GM13977 (cell line): ENCODE measurements around the gene POR.

Experiments
- DNase-seq: peaks from one replicate; pipeline ENCODE4 v3.0.0; 2012; ENCODE audit warnings: low spot score
- in situ Hi-C: fragments of 300-500 bp; cut with MboI; formaldehyde crosslinking; loops from one replicate; pipeline ENCODE4 v1.12.0; 2022; ENCODE audit warnings: low sequenced_read_pairs, low pct_unique_long_range_greater_than_20kb, mixed read lengths, inconsistent platforms; ENCODE audit not compliant: unreplicated experiment
- TF ChIP-seq, protein P1 (sequence below): IDR thresholded peaks from 2 replicates; pipeline ENCODE4 v1.5.1; 2012; ENCODE audit warnings: mild to moderate bottlenecking, control low read depth; ENCODE audit not compliant: insufficient read depth; ENCODE audit errors: extremely low read depth, missing control alignments

Gene POR

DNA sequence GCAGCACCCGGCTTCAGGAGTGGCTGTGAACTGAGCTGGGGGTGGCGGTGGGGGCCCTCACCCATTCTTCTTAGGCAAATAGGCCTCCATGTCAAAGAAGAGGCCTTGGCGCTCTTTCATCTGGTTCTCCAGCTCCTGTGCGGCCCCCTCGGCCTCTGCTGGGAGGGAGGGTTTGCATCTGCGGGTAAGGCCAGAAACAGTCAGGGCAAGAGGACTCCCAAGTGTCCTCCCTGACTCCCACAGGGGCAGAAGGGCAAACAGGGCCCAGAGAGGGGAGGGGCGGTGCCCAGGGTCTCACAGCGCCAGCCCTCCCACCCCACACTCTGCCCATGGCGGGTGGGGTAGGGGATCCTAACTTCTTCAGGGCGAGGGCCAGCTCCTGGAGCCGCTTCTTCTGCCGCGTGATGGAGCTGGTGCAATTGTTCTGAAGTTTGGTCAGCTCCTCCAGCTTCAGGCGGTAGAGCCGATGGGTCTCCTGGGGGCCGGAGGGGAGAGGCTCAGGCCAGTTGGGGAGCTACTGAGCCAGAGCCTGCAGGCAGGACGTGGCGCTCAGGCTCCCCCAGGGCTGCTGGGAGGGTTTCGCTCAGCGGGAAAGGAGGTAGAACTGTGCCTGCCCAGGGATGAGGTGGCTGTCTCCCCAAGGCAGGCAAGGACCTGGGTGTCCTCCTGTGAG, 77.3 kb downstream of the POR start:
- TF ChIP-seq, protein P1, sequence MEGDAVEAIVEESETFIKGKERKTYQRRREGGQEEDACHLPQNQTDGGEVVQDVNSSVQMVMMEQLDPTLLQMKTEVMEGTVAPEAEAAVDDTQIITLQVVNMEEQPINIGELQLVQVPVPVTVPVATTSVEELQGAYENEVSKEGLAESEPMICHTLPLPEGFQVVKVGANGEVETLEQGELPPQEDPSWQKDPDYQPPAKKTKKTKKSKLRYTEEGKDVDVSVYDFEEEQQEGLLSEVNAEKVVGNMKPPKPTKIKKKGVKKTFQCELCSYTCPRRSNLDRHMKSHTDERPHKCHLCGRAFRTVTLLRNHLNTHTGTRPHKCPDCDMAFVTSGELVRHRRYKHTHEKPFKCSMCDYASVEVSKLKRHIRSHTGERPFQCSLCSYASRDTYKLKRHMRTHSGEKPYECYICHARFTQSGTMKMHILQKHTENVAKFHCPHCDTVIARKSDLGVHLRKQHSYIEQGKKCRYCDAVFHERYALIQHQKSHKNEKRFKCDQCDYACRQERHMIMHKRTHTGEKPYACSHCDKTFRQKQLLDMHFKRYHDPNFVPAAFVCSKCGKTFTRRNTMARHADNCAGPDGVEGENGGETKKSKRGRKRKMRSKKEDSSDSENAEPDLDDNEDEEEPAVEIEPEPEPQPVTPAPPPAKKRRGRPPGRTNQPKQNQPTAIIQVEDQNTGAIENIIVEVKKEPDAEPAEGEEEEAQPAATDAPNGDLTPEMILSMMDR, result no peak
- no peak for DNase-seq
- in situ Hi-C loops, result no loop called here

DNA sequence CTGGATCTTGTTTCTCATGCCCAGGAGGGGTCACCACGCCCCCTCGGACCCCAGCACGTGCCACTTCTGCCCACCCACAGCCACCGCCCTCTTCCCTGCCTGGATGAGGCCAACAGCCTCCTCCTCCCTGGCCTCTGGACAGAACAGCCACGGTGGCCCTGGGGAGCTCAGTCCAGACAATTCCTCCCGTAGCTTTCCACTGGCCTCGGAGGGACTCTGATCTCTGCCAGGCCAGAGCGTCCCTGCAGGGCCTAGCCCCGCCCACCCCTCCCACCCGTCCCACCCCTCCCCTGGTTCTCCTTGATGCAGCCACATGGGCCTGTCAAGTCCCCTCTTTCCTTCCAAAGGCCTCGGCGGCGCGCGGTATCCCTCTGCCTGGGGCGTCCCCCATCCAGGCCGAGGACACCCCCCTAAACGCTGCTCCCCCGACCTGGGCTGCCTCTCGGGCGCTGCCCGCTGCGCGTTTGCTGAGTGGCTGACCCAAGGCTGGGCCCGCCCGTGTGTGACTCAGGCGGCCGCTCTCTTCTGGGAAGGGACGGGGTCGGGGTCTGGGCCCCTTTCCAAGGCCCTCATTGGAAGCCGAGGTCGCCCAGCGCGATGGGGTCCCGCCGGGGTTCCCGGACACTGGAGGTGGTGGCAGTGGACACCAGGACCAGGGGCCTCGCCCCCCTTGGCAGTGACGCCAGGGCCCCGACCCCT, 78.9 kb downstream of the POR start:
- TF ChIP-seq, protein P1, result no peak
- in situ Hi-C loops, result no loop called here
- DNase-seq, result peak; percentile 73

DNA sequence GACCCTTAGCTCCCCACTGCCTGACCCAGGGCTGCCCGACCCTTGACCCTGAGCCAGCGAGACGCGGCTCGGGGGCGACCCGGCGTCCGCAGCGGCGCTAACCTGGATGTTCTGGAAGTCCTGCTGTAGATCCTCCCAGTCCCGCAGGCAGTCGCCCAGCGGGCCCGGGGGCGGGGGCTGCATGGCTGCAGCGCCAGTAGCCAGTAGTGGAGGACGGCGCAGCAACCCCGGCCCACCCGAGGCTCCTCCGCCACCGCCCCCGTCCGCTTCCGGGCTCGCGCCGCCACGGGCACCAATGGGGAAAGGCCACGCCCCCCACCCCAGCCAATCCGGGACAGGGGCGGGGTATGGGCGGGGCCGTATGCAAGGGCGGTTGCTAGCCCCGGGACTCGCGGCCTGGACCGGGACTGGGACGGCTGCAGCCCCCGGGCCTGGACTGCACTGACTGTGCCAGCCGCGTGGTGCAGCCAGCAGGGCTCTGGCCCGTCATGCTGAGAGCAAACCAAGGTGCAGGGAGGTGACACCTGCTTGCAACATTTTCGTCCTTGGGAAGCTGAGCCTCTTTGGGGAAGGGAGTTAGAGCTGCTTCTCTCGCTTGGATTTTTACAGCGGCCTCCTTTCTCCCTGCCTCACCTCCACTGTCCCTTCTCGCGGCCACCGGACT, 79.6 kb downstream of the POR start, which contains the start of gene TMEM120A:
Gene TMEM120A, minus strand, starts transcription at position 208 of the 664 bp plus-strand sequence. Its CDS starts 25 bp downstream, at position 183.
- DNase-seq, result peak; percentile 100
- in situ Hi-C loops, result no loop called here
- TF ChIP-seq, protein P1, result no peak

- TF ChIP-seq, protein P1, result no peak
- in situ Hi-C loops, result no loop called here
- DNase-seq, result no peak
These were observed 80.1 kb downstream of the POR start for GRCh38 chr7:75995052-75995471.

- in situ Hi-C loops, result no loop called here
These were observed 81.0 kb downstream of the POR start for GRCh38 chr7:75995996-75996395.

DNA sequence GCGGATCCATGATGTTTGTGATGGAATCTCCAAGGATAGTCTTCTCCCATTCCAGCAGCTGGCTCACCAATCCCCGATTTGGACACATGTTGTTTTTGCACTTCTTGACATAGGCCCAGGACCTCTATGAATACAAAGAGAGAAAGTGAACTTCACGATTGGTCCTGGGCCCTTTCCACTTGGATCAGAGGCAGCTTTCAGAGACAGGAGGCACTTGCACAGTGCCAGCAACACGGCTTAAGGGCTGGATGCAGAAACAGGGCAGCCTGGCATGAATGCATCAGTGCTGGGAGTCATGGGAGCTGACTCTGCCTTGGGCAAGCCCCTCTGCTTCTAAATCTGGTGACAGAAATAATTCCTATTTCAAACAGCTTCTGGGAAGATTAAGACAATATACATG, 81.5 kb downstream of the POR start:
- in situ Hi-C loops, result no loop called here
- no peak for DNase-seq
- TF ChIP-seq, protein P1, result no peak

More at GRCh38 chr7:75995996-75996395, 81.0 kb downstream of the POR start:
- no peak for DNase-seq
- TF ChIP-seq, protein P1, result no peak
